Spleen (tissue), 7 donors: ENCODE data around the gene PTMA.
"Not testable (repeated sequence)": the region's sequence is repeated elsewhere in the genome, so short reads cannot be mapped to it uniquely, and the experiment has no call there.

Experiments
- CTCF ChIP-seq, 11 experiments: fragments of 200-600 bp in 7 of 11; fragments of 450-650 bp in 4 of 11; sonication (generic) in 4 of 11; IDR thresholded peaks in 8 of 11; conservative IDR thresholded peaks in 3 of 11; 1 replicate in 7 of 11; 2 replicates in 4 of 11; pipeline versions ENCODE4 v1.4.0 to v1.8.0; 2016 to 2021; ENCODE audit warnings: antibody characterized with exemption in 11 of 11, inconsistent platforms in 4 of 11, mild to moderate bottlenecking in 1 of 11
- POLR2A ChIP-seq, 3 donors: fragments of 450-650 bp; IDR thresholded peaks; one replicate each; pipeline ENCODE4 v1.5.1; 2017; ENCODE audit warnings: antibody characterized with exemption in 3 of 3, mild to moderate bottlenecking in 1 of 3
- donor health status: DM: no; HTN: no; CAD: no; lungs with moderate emphysema.
- donor health status: DM: no; HTN: no; CAD: no.
- donor health status: DM: no; HTN: no; CAD: no.

GRCh38 chr2:231660073-231660472 is 48.3 kb upstream of the PTMA start:
- not testable (repeated sequence) for TF ChIP-seq CTCF (IDR thresholded peaks at IDR 0.05 in 8 of 11, conservative IDR thresholded peaks at IDR 0.05 in 3 of 11); POLR2A (IDR thresholded peaks at IDR 0.05)
